Activated T-cell treated with anti-CD3 and anti-CD28 coated beads, Interleukin-2, amount 50 U/mL, for 72 hours (primary cell): ENCODE results near the gene DIP2B. TPM values are rescaled to one million over a fixed set of nuclear protein-coding genes. Genes with fewer than 3 reads are reported as not detected.
"Not testable (repeated sequence)": the region's sequence is repeated elsewhere in the genome, so short reads cannot be mapped to it uniquely, and the experiment has no call there.

Experiments used
- ATAC-seq, 2 donors: fragments of 150-1000 bp; cut with Tn5 transposase; replicated peaks in 1 of 2; 2 replicates each; pipeline ENCODE4 v1.10.0; 2021; ENCODE audit warnings: moderate library complexity in 2 of 2, mild to moderate bottlenecking in 1 of 2
- DNase-seq, 2 donors: peaks; one replicate each; pipeline ENCODE4 v3.0.0; 2021 to 2022; ENCODE audit warnings: mixed read lengths in 1 of 2
- H3K27ac Mint-ChIP-seq: one replicate; pipeline ENCODE4 v1.8.0; 2022; ENCODE audit warnings: mild to moderate bottlenecking, moderate library complexity, mixed read lengths
- H3K27me3 Mint-ChIP-seq: one replicate; pipeline ENCODE4 v1.8.0; 2022; ENCODE audit warnings: low read depth, mixed read lengths
- H3K36me3 Mint-ChIP-seq, 2 donors: one replicate each; pipeline ENCODE4 v1.8.0; 2022; ENCODE audit warnings: mixed read lengths in 2 of 2, mild to moderate bottlenecking in 1 of 2; ENCODE audit not compliant: insufficient read depth in 2 of 2
- H3K4me1 Mint-ChIP-seq: one replicate; pipeline ENCODE4 v1.8.0; 2022; ENCODE audit warnings: low read depth, mixed read lengths
- H3K4me3 Mint-ChIP-seq, 2 donors: one replicate each; pipeline ENCODE4 v1.8.0; 2022; ENCODE audit warnings: mild to moderate bottlenecking in 2 of 2, mixed read lengths in 2 of 2, moderate library complexity in 2 of 2
- H3K9me3 Mint-ChIP-seq, 2 donors: one replicate each; pipeline ENCODE4 v1.8.0; 2022; ENCODE audit warnings: mixed read lengths in 2 of 2
- total RNA-seq, 2 donors: library from RNA; stranded (reverse); gene quantifications; one replicate each; pipeline ENCODE4 v1.2.3, GENCODE V29; 2022

Gene DIP2B
- total RNA-seq, 2 donors from 2014 or later = 25.4 to 28.1 TPM

GRCh38 chr12:50765095-50765911 is 260.5 kb downstream of the DIP2B start:
- Mint-ChIP-seq H3K9me3 (peaks cover 0 to 2% of the 10 kb centered on the region in 2 donors), H3K27me3 (no peaks in the 10 kb centered on the region)

DNA sequence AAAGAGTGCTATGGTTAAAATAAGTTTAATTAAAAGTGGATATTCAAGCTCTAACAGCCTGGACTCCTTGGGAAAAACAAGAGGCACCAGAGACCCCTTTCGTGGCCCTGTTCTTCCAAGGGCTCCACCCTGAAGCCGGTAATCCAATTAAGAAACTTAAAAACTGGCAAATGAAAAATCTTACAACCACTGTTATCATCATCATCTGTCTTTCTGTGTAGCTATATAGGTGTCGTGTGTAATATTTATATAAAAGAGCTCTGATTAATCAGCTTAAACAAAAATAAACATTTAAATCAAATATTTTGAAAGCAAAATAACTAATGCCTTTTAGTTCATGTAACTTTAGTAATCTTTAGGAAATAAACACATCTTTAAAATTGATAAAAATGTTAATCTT is 263.6 kb downstream of the DIP2B start:
- Mint-ChIP-seq H3K9me3 (peaks cover 0 to 1% of the 10 kb centered on the region in 2 donors), H3K4me1 (peaks cover 38% of the 10 kb centered on the region), H3K27ac (no peak overlapping the region), H3K36me3 (peaks cover 6 to 34% of the 10 kb centered on the region in 2 donors), H3K27me3 (no peaks in the 10 kb centered on the region), H3K4me3 (no peak overlapping the region)
- no peak for DNase-seq
- no peak for ATAC-seq

More at GRCh38 chr12:50765095-50765911, 260.5 kb downstream of the DIP2B start:
- Mint-ChIP-seq H3K4me3 (peak overlapping the region; percentile 92 to 95), H3K4me1 (peaks cover 57% of the 10 kb centered on the region), H3K27ac (peak overlapping the region; percentile 92), H3K36me3 (peaks cover 2 to 24% of the 10 kb centered on the region in 2 donors)
- peak; percentile 35 to 47 for DNase-seq
- ATAC-seq = peak; percentile 2 to 14

- H3K27me3 Mint-ChIP-seq, DNase-seq, ATAC-seq, H3K9me3 Mint-ChIP-seq, H3K27ac Mint-ChIP-seq, H3K4me3 Mint-ChIP-seq: not testable (repeated sequence)
- H3K36me3 Mint-ChIP-seq = peaks cover 6 to 31% of the 10 kb centered on the region in 2 donors
- peaks cover 42% of the 10 kb centered on the region for H3K4me1 Mint-ChIP-seq
Observed at GRCh38 chr12:50768813-50769212, 264.0 kb downstream of the DIP2B start.

GRCh38 chr12:50771409-50771808 is 266.6 kb downstream of the DIP2B start:
- peaks cover 0 to 1% of the 10 kb centered on the region in 2 donors for H3K9me3 Mint-ChIP-seq
- peaks cover 7 to 31% of the 10 kb centered on the region in 2 donors for H3K36me3 Mint-ChIP-seq
- H3K27me3 Mint-ChIP-seq = no peaks in the 10 kb centered on the region
- peaks cover 48% of the 10 kb centered on the region for H3K4me1 Mint-ChIP-seq
- no peak for ATAC-seq
- no peak for DNase-seq
- no peak overlapping the region for H3K27ac Mint-ChIP-seq
- no peak overlapping the region for H3K4me3 Mint-ChIP-seq

DNA sequence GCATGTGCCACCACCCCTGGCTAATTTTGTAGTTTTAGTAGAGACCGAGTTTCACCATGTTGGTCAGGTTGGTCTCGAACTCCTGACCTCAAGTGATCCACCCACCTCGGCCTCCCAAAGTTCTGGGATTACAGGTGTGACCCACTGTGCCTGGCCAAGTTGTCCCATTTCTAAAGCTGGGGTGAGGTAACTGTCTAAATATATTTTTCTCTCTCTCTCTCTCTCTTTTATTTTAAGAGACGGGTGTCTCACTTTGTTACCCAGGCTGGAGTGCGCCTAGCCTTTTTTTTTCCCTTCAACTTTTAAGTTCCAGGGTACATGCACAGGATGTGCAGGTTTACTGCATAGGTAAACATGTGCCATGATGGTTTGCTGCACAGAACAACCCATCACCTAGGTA is 267.7 kb downstream of the DIP2B start:
- Mint-ChIP-seq H3K27ac (no peak overlapping the region), H3K36me3 (peaks cover 7 to 31% of the 10 kb centered on the region in 2 donors), H3K27me3 (no peaks in the 10 kb centered on the region), H3K4me1 (peaks cover 51% of the 10 kb centered on the region), H3K4me3 (no peak overlapping the region), H3K9me3 (peaks cover 0 to 1% of the 10 kb centered on the region in 2 donors)
- ATAC-seq (no peak), DNase-seq (no peak)

- H3K9me3 Mint-ChIP-seq = peaks cover 0 to 1% of the 10 kb centered on the region in 2 donors
- DNase-seq (no peak), ATAC-seq (no peak)
- no peak overlapping the region for H3K4me3 Mint-ChIP-seq
- no peak overlapping the region for H3K27ac Mint-ChIP-seq
- H3K4me1 Mint-ChIP-seq = peaks cover 54% of the 10 kb centered on the region
- H3K27me3 Mint-ChIP-seq = no peaks in the 10 kb centered on the region
- peaks cover 7 to 31% of the 10 kb centered on the region in 2 donors for H3K36me3 Mint-ChIP-seq
Observed at GRCh38 chr12:50772877-50773276, 268.1 kb downstream of the DIP2B start.

GRCh38 chr12:50775251-50775650 is 270.5 kb downstream of the DIP2B start:
- Mint-ChIP-seq H3K27me3 (no peaks in the 10 kb centered on the region), H3K4me1 (peaks cover 50% of the 10 kb centered on the region)

DNA sequence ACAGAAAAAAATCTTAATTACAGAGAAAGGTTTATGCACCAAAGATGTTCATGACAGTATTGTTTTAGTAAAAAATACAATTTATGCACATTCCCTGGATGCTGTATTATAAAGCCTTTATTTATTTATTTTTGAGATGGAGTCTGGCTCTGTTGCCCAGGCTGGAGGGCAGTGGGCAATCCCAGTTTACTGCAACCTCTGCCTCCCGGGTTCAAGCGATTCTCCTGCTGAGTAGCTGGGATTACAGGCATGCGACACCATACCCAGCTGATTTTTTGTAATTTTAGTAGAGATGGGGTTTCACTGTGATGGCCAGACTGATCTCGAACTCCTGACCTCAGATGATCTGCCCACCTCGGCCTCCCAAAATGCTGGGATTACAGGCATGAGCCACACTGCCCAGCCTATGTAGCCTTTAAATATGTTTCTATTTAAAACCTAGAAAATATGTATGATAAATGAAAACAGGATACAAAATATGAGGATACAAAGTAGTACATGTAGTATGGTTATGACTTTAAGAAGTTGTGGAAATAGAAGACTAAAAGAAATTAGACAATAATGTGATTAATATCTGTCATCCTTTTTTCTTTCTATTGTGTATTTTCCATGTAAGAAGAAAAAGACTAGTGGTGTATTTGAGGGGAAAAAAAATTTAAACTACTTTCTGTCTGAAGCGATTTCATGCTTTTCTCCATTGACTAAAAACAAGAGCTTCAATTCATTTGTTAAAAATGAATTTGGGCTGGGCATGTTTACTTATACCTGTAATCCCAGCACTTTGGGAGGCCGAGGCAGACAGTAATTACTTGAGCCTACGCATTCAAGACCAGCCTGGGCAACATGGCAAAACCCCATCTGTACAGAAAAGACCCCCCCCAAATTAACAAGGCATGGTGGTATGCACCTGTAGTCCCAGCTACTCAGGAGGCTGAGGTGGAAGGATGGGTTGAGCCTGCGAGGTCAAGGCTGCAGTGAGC is 272.3 kb downstream of the DIP2B start:
- peak overlapping the region; percentile 92 for H3K27ac Mint-ChIP-seq
- peaks cover 0 to 1% of the 10 kb centered on the region in 2 donors for H3K9me3 Mint-ChIP-seq
- H3K4me1 Mint-ChIP-seq = peaks cover 50% of the 10 kb centered on the region
- peak overlapping the region; percentile 34 to 75 for H3K4me3 Mint-ChIP-seq
- ATAC-seq = peak; percentile 63 to 69
- peaks cover 6 to 8% of the 10 kb centered on the region in 2 donors for H3K36me3 Mint-ChIP-seq
- H3K27me3 Mint-ChIP-seq = no peaks in the 10 kb centered on the region
- DNase-seq = no peak

More at GRCh38 chr12:50775251-50775650, 270.5 kb downstream of the DIP2B start:
- peaks cover 7 to 16% of the 10 kb centered on the region in 2 donors for H3K36me3 Mint-ChIP-seq
- no peak overlapping the region for H3K4me3 Mint-ChIP-seq
- DNase-seq = no peak
- H3K27ac Mint-ChIP-seq = no peak overlapping the region
- H3K9me3 Mint-ChIP-seq = peaks cover 0 to 1% of the 10 kb centered on the region in 2 donors
- no peak for ATAC-seq

DNA sequence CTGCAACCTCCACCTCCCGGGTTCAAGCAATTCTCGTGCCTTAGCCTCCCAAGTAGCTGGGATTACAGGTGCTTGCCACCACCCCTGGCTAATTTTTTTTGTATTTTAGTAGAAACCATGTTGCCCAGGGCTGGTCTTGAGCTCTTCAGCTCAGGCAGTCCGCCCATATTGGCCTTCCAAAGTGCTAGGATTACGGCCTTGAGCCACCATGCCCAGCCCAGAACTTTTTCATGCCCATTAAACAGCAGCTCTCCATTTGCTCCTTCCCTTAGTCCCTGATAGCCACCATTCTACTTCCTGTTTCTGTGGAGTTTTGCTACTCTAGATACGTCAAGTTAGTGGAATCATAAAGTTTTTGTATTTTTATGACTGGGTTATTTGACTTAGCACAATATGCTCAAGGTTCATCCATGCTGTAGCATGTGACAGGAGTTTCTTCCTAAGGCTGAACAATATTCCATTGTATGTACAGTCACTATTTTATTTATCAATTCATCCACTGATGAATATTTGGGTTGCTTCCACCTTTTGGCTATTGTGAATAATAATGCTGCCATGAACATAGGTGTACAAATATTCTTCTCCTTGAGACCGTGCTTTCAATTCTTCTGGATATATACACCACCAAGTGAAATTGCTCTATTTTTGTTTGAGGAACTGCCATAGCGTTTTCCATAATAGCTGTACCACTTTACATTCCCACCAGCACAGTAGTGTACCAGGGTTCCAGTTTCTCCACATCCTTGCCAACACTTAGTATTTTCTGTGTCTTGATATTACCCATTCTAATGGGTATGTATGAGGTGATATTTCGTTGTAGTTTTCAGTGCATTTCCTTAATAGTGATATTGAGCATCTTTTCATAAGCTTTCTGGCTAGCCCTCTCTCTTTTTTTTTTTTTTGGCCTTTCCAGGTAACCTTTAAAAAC is 274.1 kb downstream of the DIP2B start:
- Mint-ChIP-seq H3K36me3 (peaks cover 2 to 7% of the 10 kb centered on the region in 2 donors), H3K27me3 (no peaks in the 10 kb centered on the region), H3K4me3 (no peak overlapping the region), H3K9me3 (no peaks in the 10 kb centered on the region), H3K27ac (peak overlapping the region; percentile 70), H3K4me1 (peaks cover 43% of the 10 kb centered on the region)
- ATAC-seq (no peak), DNase-seq (no peak)

DNA sequence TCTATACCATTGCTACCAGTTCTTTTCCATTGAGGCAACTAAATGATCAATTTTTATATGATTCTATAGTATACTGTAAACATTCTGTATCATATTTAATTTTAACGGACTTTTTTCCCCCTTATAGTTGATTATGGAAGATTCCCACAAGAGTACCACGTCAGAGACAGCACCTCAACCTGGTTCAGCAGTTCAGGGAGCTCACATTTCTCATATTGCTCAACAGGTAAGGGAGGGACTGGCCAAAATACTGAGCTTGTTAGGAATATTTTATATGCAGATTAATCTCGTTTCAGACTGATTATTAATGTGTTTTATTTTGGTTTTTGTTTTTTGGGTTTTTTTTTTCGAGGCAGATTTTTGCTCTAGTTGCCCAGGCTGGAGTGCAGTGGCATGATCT is 275.2 kb downstream of the DIP2B start:
- no peak for DNase-seq
- H3K4me3 Mint-ChIP-seq = no peak overlapping the region
- no peak for ATAC-seq
- H3K27ac Mint-ChIP-seq = no peak overlapping the region
- H3K9me3 Mint-ChIP-seq = no peaks in the 10 kb centered on the region
- H3K36me3 Mint-ChIP-seq = peaks cover 3 to 5% of the 10 kb centered on the region in 2 donors
- no peaks in the 10 kb centered on the region for H3K27me3 Mint-ChIP-seq
- peaks cover 42% of the 10 kb centered on the region for H3K4me1 Mint-ChIP-seq

GRCh38 chr12:50784501-50784900 is 279.7 kb downstream of the DIP2B start:
- H3K27ac Mint-ChIP-seq = peak overlapping the region; percentile 72

DNA sequence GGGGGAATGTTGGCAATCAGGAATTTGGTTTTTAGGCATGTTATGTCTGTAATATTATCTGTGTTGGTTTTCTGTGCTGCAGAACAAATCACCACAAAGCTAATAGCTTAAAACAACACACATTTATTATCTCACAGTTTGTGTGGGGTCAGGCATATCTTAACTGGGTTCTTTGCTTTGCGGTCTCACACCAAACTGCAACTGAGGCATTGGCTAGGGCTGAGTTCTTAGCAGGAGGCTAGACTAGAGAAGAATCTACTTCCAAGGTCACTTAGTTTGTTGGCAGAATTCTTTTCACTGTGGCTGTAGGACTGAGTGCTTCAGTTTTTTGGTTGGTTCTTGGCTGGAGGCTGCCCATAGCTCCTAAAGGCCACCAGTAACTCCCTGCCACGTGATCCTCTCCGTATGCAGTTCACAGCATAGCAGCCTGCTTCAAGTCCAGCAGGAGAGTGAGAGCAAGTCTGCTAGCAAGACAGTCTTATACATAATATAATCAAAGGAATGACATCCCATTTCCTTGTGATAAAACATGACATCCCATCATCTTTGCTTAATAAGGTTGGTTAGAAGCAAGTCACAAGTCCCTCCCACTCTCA is 280.7 kb downstream of the DIP2B start:
- Mint-ChIP-seq H3K9me3 (no peaks in the 10 kb centered on the region), H3K4me1 (peaks cover 14% of the 10 kb centered on the region), H3K27me3 (no peaks in the 10 kb centered on the region), H3K36me3 (peaks cover 7 to 16% of the 10 kb centered on the region in 2 donors), H3K27ac (no peak overlapping the region), H3K4me3 (no peak overlapping the region)
- no peak for DNase-seq
- ATAC-seq = no peak

More at GRCh38 chr12:50784501-50784900, 279.7 kb downstream of the DIP2B start:
- peaks cover 11% of the 10 kb centered on the region for H3K4me1 Mint-ChIP-seq
- DNase-seq (no peak), ATAC-seq (peak; percentile 60 to 89)
- no peaks in the 10 kb centered on the region for H3K27me3 Mint-ChIP-seq
- H3K4me3 Mint-ChIP-seq = peak overlapping the region; percentile 2 to 61
- no peaks in the 10 kb centered on the region for H3K9me3 Mint-ChIP-seq
- peaks cover 7 to 16% of the 10 kb centered on the region in 2 donors for H3K36me3 Mint-ChIP-seq
